Calu3 (cell line): ENCODE results near the gene MAS1. TPM values are rescaled to one million over a fixed set of nuclear protein-coding genes. Genes with fewer than 3 reads are reported as not detected.
"Not testable (repeated sequence)": the region's sequence is repeated elsewhere in the genome, so short reads cannot be mapped to it uniquely, and the experiment has no call there.

Source experiments
- BruUV-seq: library from RNA; stranded (reverse); fragments of 400-500 nt; replicated peaks from 2 replicates; lab custom pipeline; 2021; lab: Mats Ljungman, UMichigan
- CTCF ChIA-PET: fragments of 300-600 bp; sonication (Branson Sonifier 250); formaldehyde crosslinking; loops from one replicate; lab custom pipeline; 2022; ENCODE audit warnings: antibody characterized with exemption; lab: Charles Lee
- DNase-seq: peaks from one replicate; pipeline ENCODE4 v3.0.0; 2022
- H3K27ac Mint-ChIP-seq: one replicate; pipeline ENCODE4 v1.8.0; 2022; ENCODE audit warnings: mixed read lengths; ENCODE audit not compliant: unreplicated experiment
- H3K27me3 Mint-ChIP-seq: one replicate; pipeline ENCODE4 v1.8.0; 2022; ENCODE audit warnings: mixed read lengths; ENCODE audit not compliant: unreplicated experiment
- H3K36me3 Mint-ChIP-seq: one replicate; pipeline ENCODE4 v1.8.0; 2022; ENCODE audit warnings: mild to moderate bottlenecking, moderate library complexity, mixed read lengths; ENCODE audit not compliant: insufficient read depth, unreplicated experiment
- H3K4me1 Mint-ChIP-seq: one replicate; pipeline ENCODE4 v1.8.0; 2022; ENCODE audit warnings: mild to moderate bottlenecking, low read depth, mixed read lengths; ENCODE audit not compliant: unreplicated experiment
- H3K4me3 Mint-ChIP-seq: one replicate; pipeline ENCODE4 v1.8.0; 2022; ENCODE audit warnings: mild to moderate bottlenecking, low read depth, moderate library complexity, mixed read lengths; ENCODE audit not compliant: unreplicated experiment
- H3K9me3 Mint-ChIP-seq: one replicate; pipeline ENCODE4 v1.8.0; 2022; ENCODE audit warnings: low read depth, mixed read lengths; ENCODE audit not compliant: unreplicated experiment
- CTCF ChIP-seq: fragments of 200-600 bp; IDR thresholded peaks from one replicate; pipeline ENCODE4 v1.8.0; 2022; ENCODE audit warnings: antibody characterized with exemption; ENCODE audit not compliant: unreplicated experiment
- intact Hi-C: fragments of 100-400 bp; cut with micrococcal nuclease; formaldehyde crosslinking; loops from one replicate; pipeline ENCODE4 v1.10.0; 2022; ENCODE audit not compliant: unreplicated experiment
- total RNA-seq: library from RNA; stranded (reverse); gene quantifications from 2 replicates; pipeline ENCODE4 v1.2.3, GENCODE V29; 2022

MAS1 gene
- total RNA-seq, 1 experiment from 2014 or later, result not detected

- Mint-ChIP-seq H3K9me3 (no peaks in the 10 kb centered on the region), H3K27me3 (peaks cover 44% of the 10 kb centered on the region), H3K4me3 (no peak overlapping the region), H3K27ac (no peak overlapping the region), H3K4me1 (peaks cover 7% of the 10 kb centered on the region), H3K36me3 (no peaks in the 10 kb centered on the region)
- TF ChIP-seq CTCF, result no peak
- no peak for DNase-seq
- CTCF ChIA-PET, result no interaction called here
- intact Hi-C loops, result loop anchor here (10.0 kb wide), 1 partner anchor 244 kb away; no protein-coding TSS in a partner anchor
- BruUV-seq, result no TSS peak
Measured at GRCh38 chr6:159860482-159860881, 30.3 kb upstream of the MAS1 start.

- no peak for DNase-seq
- Mint-ChIP-seq H3K4me3 (no peak overlapping the region), H3K4me1 (peaks cover 7% of the 10 kb centered on the region), H3K27ac (no peak overlapping the region), H3K27me3 (peaks cover 34% of the 10 kb centered on the region), H3K9me3 (peaks cover 2% of the 10 kb centered on the region), H3K36me3 (no peaks in the 10 kb centered on the region)
- no peak for TF ChIP-seq CTCF
- BruUV-seq, result no TSS peak
- intact Hi-C loops, result loop anchor here (2.0 to 10.0 kb wide), 3 partner anchors 181 to 675 kb away; no protein-coding TSS in a partner anchor
- CTCF ChIA-PET, result no interaction called here
Measured at GRCh38 chr6:159862103-159862502, 28.7 kb upstream of the MAS1 start.

GRCh38 chr6:159863341-159863740 is 27.4 kb upstream of the MAS1 start:
- H3K4me3 Mint-ChIP-seq, H3K4me1 Mint-ChIP-seq, BruUV-seq, H3K9me3 Mint-ChIP-seq, H3K36me3 Mint-ChIP-seq: not testable (repeated sequence)
- intact Hi-C loops, result loop anchor here (1.0 to 10.0 kb wide), 5 partner anchors 78 to 673 kb away; no protein-coding TSS in a partner anchor
- H3K27ac Mint-ChIP-seq, result peak overlapping the region; percentile 17
- peak; percentile 23 for TF ChIP-seq CTCF
- H3K27me3 Mint-ChIP-seq, result peaks cover 31% of the 10 kb centered on the region
- DNase-seq, result peak; percentile 61
- CTCF ChIA-PET, result interaction anchor here (0.5 to 1.7 kb wide), 8 partner anchors 10 to 593 kb away, joined by 3 to 9 read pairs (median 6); no protein-coding TSS in a partner anchor

GRCh38 chr6:159865226-159865920 is 25.4 kb upstream of the MAS1 start:
- DNase-seq, result no peak
- Mint-ChIP-seq H3K4me1 (peaks cover 7% of the 10 kb centered on the region), H3K9me3 (peaks cover 3% of the 10 kb centered on the region), H3K36me3 (no peaks in the 10 kb centered on the region), H3K4me3 (no peak overlapping the region), H3K27ac (no peak overlapping the region), H3K27me3 (peaks cover 31% of the 10 kb centered on the region)
- BruUV-seq, result no TSS peak
- intact Hi-C loops, result loop anchor here (10.0 kb wide), 1 partner anchor 239 kb away; no protein-coding TSS in a partner anchor
- TF ChIP-seq CTCF, result no peak
- CTCF ChIA-PET, result no interaction called here
